NCI-H524 (cell line): ENCODE results near the gene PLEKHA6.

ENCODE experiments used
- DNase-seq, 2 experiments: peaks; one replicate each; lab custom pipeline; 2025; lab: John Stamatoyannopoulos, UW

The PLEKHA6 gene

GRCh38 chr1:204190212-204191211 lies 169.2 kb downstream of the PLEKHA6 start:
- peak in 1 of 2 experiments; percentile 55 for DNase-seq

GRCh38 chr1:204188959-204189639 lies 170.6 kb downstream of the PLEKHA6 start:
- no peak for DNase-seq

- no peak for DNase-seq
These were observed 173.1 kb downstream of the PLEKHA6 start for GRCh38 chr1:204186597-204186996.

- no peak for DNase-seq
These were observed 178.6 kb downstream of the PLEKHA6 start for GRCh38 chr1:204181116-204181515.

- DNase-seq: no peak
These were observed 179.6 kb downstream of the PLEKHA6 start for GRCh38 chr1:204180133-204180532.

GRCh38 chr1:204178487-204179281 lies 181.0 kb downstream of the PLEKHA6 start:
- DNase-seq: no peak

- DNase-seq: no peak
These were observed 182.6 kb downstream of the PLEKHA6 start for GRCh38 chr1:204177133-204177532.

GRCh38 chr1:204176049-204176448 lies 183.7 kb downstream of the PLEKHA6 start:
- DNase-seq: no peak

GRCh38 chr1:204174958-204175357 lies 184.8 kb downstream of the PLEKHA6 start:
- DNase-seq: no peak

- peak; percentile 44 to 78 for DNase-seq
These were observed 187.2 kb downstream of the PLEKHA6 start for GRCh38 chr1:204172404-204173029.

- no peak for DNase-seq
These were observed 188.0 kb downstream of the PLEKHA6 start for GRCh38 chr1:204171751-204172178.

- DNase-seq: no peak
These were observed 189.1 kb downstream of the PLEKHA6 start for GRCh38 chr1:204170494-204171155.

- DNase-seq: peak in 1 of 2 experiments; percentile 11
These were observed 189.9 kb downstream of the PLEKHA6 start for GRCh38 chr1:204169858-204170257.
